Measurements from ENCODE around the gene PLD1.

Gene PLD1

GRCh38 chr3:171691485-171691884, 118.8 kb downstream of the PLD1 start (continued):
- TF ChIP-seq CTCF (tag by site-specific recombination; IDR thresholded peaks at IDR 0.05) (no peak), ZNF629 (tag by site-specific recombination; IDR thresholded peaks at IDR 0.05) (no peak), ZNF362 (tag by site-specific recombination; IDR thresholded peaks at IDR 0.05) (no peak), ZNF510 (tag by site-specific recombination; IDR thresholded peaks at IDR 0.05; ENCODE audit: insufficient replicate concordance) (no peak), ZNF473 (tag by site-specific recombination; IDR thresholded peaks at IDR 0.05) (no peak), SP7 (tag by site-specific recombination; IDR thresholded peaks at IDR 0.05) (no peak), TRIM28 (IDR thresholded peaks at IDR 0.05; ENCODE audit: borderline replicate concordance, low read length) (no peak)

- CTCF ChIA-PET, result interaction anchor here (0.6 kb wide), 1 partner anchor 87 kb away, joined by 3 read pairs; no protein-coding TSS in a partner anchor
- H3K27ac ChIP-seq (ENCODE audit: extremely low read depth, low read depth, low read length), result no peak overlapping the region
- H3K4me1 ChIP-seq (ENCODE audit: control insufficient read depth, insufficient read depth, low read length), result no peaks in the 10 kb centered on the region
- no peaks in the 10 kb centered on the region for H3K9me3 ChIP-seq (ENCODE audit: control insufficient read depth, insufficient read depth, low read depth, low read length)
- TF ChIP-seq GLI4 (tag by site-specific recombination; IDR thresholded peaks at IDR 0.05), result no peak
- TF ChIP-seq GLIS2 (tag by site-specific recombination; IDR thresholded peaks at IDR 0.05), result no peak
- POLR2A ChIA-PET, result no interaction called here
- H3K36me3 ChIP-seq (ENCODE audit: control insufficient read depth in 2 of 2, insufficient read depth in 1 of 2, low read length in 2 of 2), result peaks cover 0 to 3% of the 10 kb centered on the region in 2 experiments; a peak in 1 of 3 replicates
- H3K4me3 ChIP-seq (ENCODE audit: low read depth, low read length), result no peak overlapping the region
Measured at GRCh38 chr3:171690281-171690680, 120.0 kb downstream of the PLD1 start.

GRCh38 chr3:171688593-171688992, 121.7 kb downstream of the PLD1 start:
- CTCF ChIA-PET, result interaction anchor here (0.8 kb wide), 1 partner anchor 141 kb away, joined by 3 read pairs; no protein-coding TSS in a partner anchor
- Histone ChIP-seq H3K9me3 (ENCODE audit: control insufficient read depth, insufficient read depth, low read depth, low read length) (no peaks in the 10 kb centered on the region), H3K4me1 (ENCODE audit: control insufficient read depth, insufficient read depth, low read length) (no peaks in the 10 kb centered on the region), H3K4me3 (ENCODE audit: low read depth, low read length) (no peak overlapping the region), H3K27ac (ENCODE audit: extremely low read depth, low read depth, low read length) (no peak overlapping the region), H3K36me3 (ENCODE audit: control insufficient read depth in 2 of 2, insufficient read depth in 1 of 2, low read length in 2 of 2) (peaks cover 0 to 3% of the 10 kb centered on the region in 2 experiments; a peak in 1 of 3 replicates)
- POLR2A ChIA-PET, result no interaction called here
- TF ChIP-seq ZNF335 (tag by site-specific recombination; conservative IDR thresholded peaks at IDR 0.05), result no peak
- no peak for TF ChIP-seq ZNF449 (tag by site-specific recombination; IDR thresholded peaks at IDR 0.05)
- TF ChIP-seq WT1 (tag by site-specific recombination; IDR thresholded peaks at IDR 0.05), result no peak
- no peak for TF ChIP-seq ZNF112 (tag by site-specific recombination; IDR thresholded peaks at IDR 0.05)
- TF ChIP-seq ZNF239 (tag by site-specific recombination; IDR thresholded peaks at IDR 0.05), result no peak
- TF ChIP-seq ZNF132 (tag by site-specific recombination; IDR thresholded peaks at IDR 0.05; ENCODE audit: borderline replicate concordance), result no peak
- TF ChIP-seq ZNF23 (tag by site-specific recombination; IDR thresholded peaks at IDR 0.05; ENCODE audit: borderline replicate concordance), result no peak
- no peak for TF ChIP-seq ZNF768 (tag by site-specific recombination; IDR thresholded peaks at IDR 0.05)
- TF ChIP-seq PRDM6 (tag by site-specific recombination; IDR thresholded peaks at IDR 0.05), result no peak
- TF ChIP-seq ZNF621 (tag by site-specific recombination; IDR thresholded peaks at IDR 0.05), result no peak

All from HEK293 (cell line).